Endodermal cell (in vitro differentiated cells): ENCODE results near the gene LYRM2. TPM values are rescaled to one million over a fixed set of nuclear protein-coding genes. Genes with fewer than 3 reads are reported as not detected.

ENCODE experiments used
- DNase-seq: peaks from one replicate; pipeline ENCODE4 v3.0.0-alpha.2; 2017
- H3K27ac ChIP-seq: 2 replicates; pipeline ENCODE4 v1.5.1; 2013; ENCODE audit warnings: mild to moderate bottlenecking, low read depth, low read length, moderate library complexity
- H3K27me3 ChIP-seq: 2 replicates; pipeline ENCODE4 v1.6.1; 2013; ENCODE audit warnings: mild to moderate bottlenecking, low read length, moderate library complexity; ENCODE audit not compliant: insufficient read depth, control insufficient read depth, poor library complexity, severe bottlenecking
- H3K36me3 ChIP-seq: 2 replicates; pipeline ENCODE4 v1.7.0; 2013; ENCODE audit warnings: mild to moderate bottlenecking, low read length, moderate library complexity; ENCODE audit not compliant: control insufficient read depth, insufficient read depth
- H3K4me1 ChIP-seq: one replicate; pipeline ENCODE4 v1.7.0; 2013; ENCODE audit warnings: low read length; ENCODE audit not compliant: control insufficient read depth, insufficient read depth
- H3K4me3 ChIP-seq: 2 replicates; pipeline ENCODE4 v1.5.1; 2013; ENCODE audit warnings: mild to moderate bottlenecking, low read length, moderate library complexity
- H3K9ac ChIP-seq: 2 replicates; pipeline ENCODE4 v1.6.1; 2013; ENCODE audit warnings: mild to moderate bottlenecking, low read length, moderate library complexity; ENCODE audit not compliant: poor library complexity, severe bottlenecking; ENCODE audit errors: extremely low read depth
- H3K9me3 ChIP-seq: 2 replicates; pipeline ENCODE4 v1.6.1; 2013; ENCODE audit warnings: mild to moderate bottlenecking, low read length, moderate library complexity; ENCODE audit not compliant: control insufficient read depth
- H3K27ac Mint-ChIP-seq: 2 replicates; pipeline ENCODE4 v1.8.0; 2020; ENCODE audit warnings: mixed read lengths
- H3K27me3 Mint-ChIP-seq: 2 replicates; pipeline ENCODE4 v1.8.0; 2021; ENCODE audit warnings: mild to moderate bottlenecking, mixed read lengths; ENCODE audit not compliant: insufficient read depth
- H3K36me3 Mint-ChIP-seq: 2 replicates; pipeline ENCODE4 v1.8.0; 2020; ENCODE audit warnings: low read depth, mixed read lengths
- H3K4me1 Mint-ChIP-seq: 2 replicates; pipeline ENCODE4 v1.8.0; 2020; ENCODE audit warnings: mixed read lengths
- H3K4me3 Mint-ChIP-seq: 2 replicates; pipeline ENCODE4 v1.8.0; 2020; ENCODE audit warnings: mild to moderate bottlenecking, moderate library complexity, mixed read lengths
- H3K9me3 Mint-ChIP-seq: 2 replicates; pipeline ENCODE4 v1.8.0; 2020; ENCODE audit warnings: mild to moderate bottlenecking, mixed read lengths
- CTCF ChIP-seq: fragments of 200-600 bp; sonication (generic); conservative IDR thresholded peaks from 2 replicates; pipeline ENCODE4 v1.5.0; 2021; ENCODE audit warnings: antibody characterized with exemption, mild to moderate bottlenecking
- WGBS, 2 experiments: methylation state at CpG; one replicate each; pipeline versions ENCODE4 v1.1.5 to v1.1.7; 2013; ENCODE audit warnings: missing lambda C conversion rate in 2 of 2, mixed read lengths in 1 of 2; ENCODE audit not compliant: insufficient coverage in 1 of 2, insufficient read length in 1 of 2; 5-methylcytosine and 5-hydroxymethylcytosine counted together
- total RNA-seq, 2 donors: library from RNA; stranded (reverse); fragmentation: NEBNext Ultra II Directional in 1 of 2; extraction: Animal tissue kit (Norgen Biotek cat#: 25700) in 1 of 2; gene quantifications; 2 replicates in 1 of 2; 3 replicates in 1 of 2; pipeline ENCODE4 v1.2.1, GENCODE V29; 2021

The LYRM2 gene
- total RNA-seq, 2 donors from 2014 or later, result 20.4 to 21.9 TPM

GRCh38 chr6:89527634-89528033 is 110.9 kb downstream of the LYRM2 start:
- no peaks in the 10 kb centered on the region for H3K27me3 Mint-ChIP-seq
- H3K4me3 ChIP-seq, result no peak overlapping the region
- DNase-seq, result no peak
- no peak overlapping the region for H3K9ac ChIP-seq
- TF ChIP-seq CTCF, result no peak
- H3K36me3 Mint-ChIP-seq, result peaks cover 49% of the 10 kb centered on the region
- 94 to 100% methylated on average over 1 to 2 of the region's 2 CpGs for WGBS, 2 experiments
- H3K27ac ChIP-seq, result no peak overlapping the region
- H3K27me3 ChIP-seq, result no peaks in the 10 kb centered on the region
- peaks cover 60% of the 10 kb centered on the region for H3K36me3 ChIP-seq
- no peak overlapping the region for H3K4me3 Mint-ChIP-seq
- peaks cover 6% of the 10 kb centered on the region for H3K9me3 Mint-ChIP-seq
- H3K4me1 Mint-ChIP-seq, result peaks cover 34% of the 10 kb centered on the region
- H3K4me1 ChIP-seq, result peaks cover 11% of the 10 kb centered on the region
- H3K9me3 ChIP-seq, result peaks cover 21% of the 10 kb centered on the region
- no peak overlapping the region for H3K27ac Mint-ChIP-seq

GRCh38 chr6:89526563-89526869 is 112.0 kb downstream of the LYRM2 start:
- 96 to 98% methylated on average over 2 of the region's 2 CpGs for WGBS, 2 experiments

GRCh38 chr6:89525786-89526562 is 112.6 kb downstream of the LYRM2 start:
- no peak for TF ChIP-seq CTCF
- Histone ChIP-seq H3K9me3 (peaks cover 9% of the 10 kb centered on the region), H3K4me1 (peaks cover 24% of the 10 kb centered on the region), H3K4me3 (no peak overlapping the region), H3K9ac (no peak overlapping the region), H3K36me3 (peaks cover 46% of the 10 kb centered on the region), H3K27ac (no peak overlapping the region), H3K27me3 (no peaks in the 10 kb centered on the region)
- Mint-ChIP-seq H3K9me3 (peaks cover 2% of the 10 kb centered on the region), H3K36me3 (peaks cover 34% of the 10 kb centered on the region), H3K27ac (no peak overlapping the region), H3K4me1 (peaks cover 47% of the 10 kb centered on the region), H3K4me3 (no peak overlapping the region), H3K27me3 (no peaks in the 10 kb centered on the region)
- no peak for DNase-seq
- WGBS, 2 experiments, result 99 to 100% methylated on average over 2 to 4 of the region's 4 CpGs

More at GRCh38 chr6:89526563-89526869, 112.0 kb downstream of the LYRM2 start:
- Histone ChIP-seq H3K27me3 (no peaks in the 10 kb centered on the region), H3K27ac (no peak overlapping the region), H3K36me3 (peaks cover 49% of the 10 kb centered on the region), H3K9ac (no peak overlapping the region), H3K9me3 (peaks cover 11% of the 10 kb centered on the region), H3K4me1 (peaks cover 19% of the 10 kb centered on the region), H3K4me3 (no peak overlapping the region)
- Mint-ChIP-seq H3K9me3 (peaks cover 2% of the 10 kb centered on the region), H3K4me1 (peaks cover 42% of the 10 kb centered on the region), H3K36me3 (peaks cover 39% of the 10 kb centered on the region), H3K27ac (no peak overlapping the region), H3K27me3 (no peaks in the 10 kb centered on the region), H3K4me3 (no peak overlapping the region)
- no peak for DNase-seq
- TF ChIP-seq CTCF, result no peak
